Ovary (tissue), 3 donors: Measurements from ENCODE around the gene ICE1.

Source experiments
- POLR2A ChIP-seq: fragments of 450-650 bp; IDR thresholded peaks from one replicate; pipeline ENCODE4 v1.6.1; 2017; ENCODE audit warnings: antibody characterized with exemption, mild to moderate bottlenecking, moderate library complexity
- TF ChIP-seq, protein P1 (sequence below), 3 donors: fragments of 450-650 bp in 2 of 3; fragments of 200-600 bp in 1 of 3; IDR thresholded peaks; one replicate each; pipeline versions ENCODE4 v1.5.1 to v1.8.0; 2016 to 2022; ENCODE audit warnings: antibody characterized with exemption in 3 of 3, mild to moderate bottlenecking in 1 of 3
- donor health status: DM: no; HTN: no; CAD: no.

DNA sequence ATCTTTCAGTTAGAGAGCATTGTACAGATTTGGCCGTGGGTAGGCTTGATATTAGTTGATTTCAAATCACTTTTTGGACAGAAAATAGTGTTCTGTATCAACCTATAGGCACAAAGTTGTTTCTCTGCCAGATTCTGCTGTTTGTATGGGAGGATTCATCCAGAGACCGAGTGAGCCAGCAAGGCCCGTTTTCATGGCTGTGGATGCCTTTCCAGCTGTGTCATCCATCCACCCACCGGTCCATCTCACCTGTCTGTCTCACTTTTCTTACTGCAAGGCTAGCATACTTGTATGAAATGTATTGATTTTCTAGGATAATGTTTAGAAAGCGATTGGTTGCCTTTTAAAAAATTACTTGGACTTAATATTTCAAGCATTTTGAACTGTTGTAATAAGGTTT, 34.4 kb downstream of the ICE1 start:
- TF ChIP-seq, protein P1, sequence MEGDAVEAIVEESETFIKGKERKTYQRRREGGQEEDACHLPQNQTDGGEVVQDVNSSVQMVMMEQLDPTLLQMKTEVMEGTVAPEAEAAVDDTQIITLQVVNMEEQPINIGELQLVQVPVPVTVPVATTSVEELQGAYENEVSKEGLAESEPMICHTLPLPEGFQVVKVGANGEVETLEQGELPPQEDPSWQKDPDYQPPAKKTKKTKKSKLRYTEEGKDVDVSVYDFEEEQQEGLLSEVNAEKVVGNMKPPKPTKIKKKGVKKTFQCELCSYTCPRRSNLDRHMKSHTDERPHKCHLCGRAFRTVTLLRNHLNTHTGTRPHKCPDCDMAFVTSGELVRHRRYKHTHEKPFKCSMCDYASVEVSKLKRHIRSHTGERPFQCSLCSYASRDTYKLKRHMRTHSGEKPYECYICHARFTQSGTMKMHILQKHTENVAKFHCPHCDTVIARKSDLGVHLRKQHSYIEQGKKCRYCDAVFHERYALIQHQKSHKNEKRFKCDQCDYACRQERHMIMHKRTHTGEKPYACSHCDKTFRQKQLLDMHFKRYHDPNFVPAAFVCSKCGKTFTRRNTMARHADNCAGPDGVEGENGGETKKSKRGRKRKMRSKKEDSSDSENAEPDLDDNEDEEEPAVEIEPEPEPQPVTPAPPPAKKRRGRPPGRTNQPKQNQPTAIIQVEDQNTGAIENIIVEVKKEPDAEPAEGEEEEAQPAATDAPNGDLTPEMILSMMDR (IDR thresholded peaks at IDR 0.05) = no peak
- TF ChIP-seq POLR2A = no peak
